Measurements from ENCODE around the gene TTC39C.

Gene TTC39C

GRCh38 chr18:24043403-24043802 lies 28.8 kb downstream of the TTC39C start:
- peak; percentile 33 for DNase-seq (ENCODE audit: low read depth)
- TF ChIP-seq CTCF (IDR thresholded peaks at IDR 0.05; ENCODE audit: low read depth, low read length) = no peak
- H3K4me3 ChIP-seq (ENCODE audit: low read depth, low read length) = no peak overlapping the region

GRCh38 chr18:24048261-24048660 lies 33.7 kb downstream of the TTC39C start:
- DNase-seq (ENCODE audit: low read depth) = no peak
- H3K4me3 ChIP-seq (ENCODE audit: low read depth, low read length) = no peak overlapping the region
- TF ChIP-seq MAX (IDR thresholded peaks at IDR 0.05; ENCODE audit: low read depth, low read length) = no peak
- no peak for TF ChIP-seq CTCF (IDR thresholded peaks at IDR 0.05; ENCODE audit: low read depth, low read length)
- TF ChIP-seq POLR2A (IDR thresholded peaks at IDR 0.05; ENCODE audit: extremely low read depth, insufficient read length) = no peak
- no peak for TF ChIP-seq MYC (IDR thresholded peaks at IDR 0.05; ENCODE audit: low read depth, low read length)

GRCh38 chr18:24049142-24049541 lies 34.6 kb downstream of the TTC39C start:
- no peak for DNase-seq (ENCODE audit: low read depth)
- no peak for TF ChIP-seq MAX (IDR thresholded peaks at IDR 0.05; ENCODE audit: low read depth, low read length)
- no peak for TF ChIP-seq CTCF (IDR thresholded peaks at IDR 0.05; ENCODE audit: low read depth, low read length)
- TF ChIP-seq POLR2A (IDR thresholded peaks at IDR 0.05; ENCODE audit: extremely low read depth, insufficient read length) = no peak
- no peak for TF ChIP-seq MYC (IDR thresholded peaks at IDR 0.05; ENCODE audit: low read depth, low read length)
- no peak overlapping the region for H3K4me3 ChIP-seq (ENCODE audit: low read depth, low read length)

GRCh38 chr18:24051031-24051947 lies 36.7 kb downstream of the TTC39C start:
- no peak for TF ChIP-seq MAX (IDR thresholded peaks at IDR 0.05; ENCODE audit: low read depth, low read length)
- no peak for TF ChIP-seq MYC (IDR thresholded peaks at IDR 0.05; ENCODE audit: low read depth, low read length)
- TF ChIP-seq CTCF (IDR thresholded peaks at IDR 0.05; ENCODE audit: low read depth, low read length) = no peak
- no peak for TF ChIP-seq POLR2A (IDR thresholded peaks at IDR 0.05; ENCODE audit: extremely low read depth, insufficient read length)
- DNase-seq (ENCODE audit: low read depth) = no peak
- no peak overlapping the region for H3K4me3 ChIP-seq (ENCODE audit: low read depth, low read length)

GRCh38 chr18:24052053-24052452 lies 37.5 kb downstream of the TTC39C start:
- no peak for DNase-seq (ENCODE audit: low read depth)
- TF ChIP-seq MYC (IDR thresholded peaks at IDR 0.05; ENCODE audit: low read depth, low read length) = no peak
- no peak for TF ChIP-seq MAX (IDR thresholded peaks at IDR 0.05; ENCODE audit: low read depth, low read length)
- no peak for TF ChIP-seq CTCF (IDR thresholded peaks at IDR 0.05; ENCODE audit: low read depth, low read length)
- no peak for TF ChIP-seq POLR2A (IDR thresholded peaks at IDR 0.05; ENCODE audit: extremely low read depth, insufficient read length)
- H3K4me3 ChIP-seq (ENCODE audit: low read depth, low read length) = no peak overlapping the region

Measured in NB4 (cell line).